A673 (cell line): ENCODE measurements around the gene RAP1GAP2. TPM values are rescaled to one million over a fixed set of nuclear protein-coding genes. Genes with fewer than 3 reads are reported as not detected.

Source experiments
- BruUV-seq: library from RNA; stranded (reverse); fragments of 400-500 nt; replicated peaks from 2 replicates; lab custom pipeline; 2021; lab: Mats Ljungman, UMichigan
- CTCF ChIA-PET: fragments of 300-600 bp; sonication (Branson Sonifier 250); formaldehyde crosslinking; loops from one replicate; lab custom pipeline; 2022; ENCODE audit warnings: antibody characterized with exemption; lab: Charles Lee
- POLR2A ChIA-PET: fragments of 300-600 bp; sonication (Branson Sonifier 250); formaldehyde crosslinking; loops from one replicate; lab custom pipeline; 2022; ENCODE audit warnings: antibody characterized with exemption; ENCODE audit not compliant: low non-redundant PET; lab: Charles Lee
- DNase-seq: peaks from one replicate; pipeline ENCODE4 v3.0.0-alpha.2; 2015; ENCODE audit warnings: low spot score
- H3K27ac ChIP-seq: fragments of 200-600 bp; sonication (generic); 2 replicates; pipeline ENCODE4 v1.5.1; 2016; ENCODE audit warnings: mixed run types, low read depth, mild to moderate bottlenecking, mixed read lengths, antibody characterized with exemption, low read length; ENCODE audit not compliant: poor library complexity, severe bottlenecking
- H3K27me3 ChIP-seq: fragments of 200-600 bp; sonication (generic); replicated peaks from 2 replicates; pipeline ENCODE4 v1.6.1; 2017; ENCODE audit warnings: mixed run types, low read depth, mild to moderate bottlenecking, mixed read lengths, antibody characterized with exemption, low read length; ENCODE audit not compliant: insufficient read depth, poor library complexity
- H3K36me3 ChIP-seq: fragments of 200-600 bp; sonication (generic); 2 replicates; pipeline ENCODE4 v1.6.1; 2016; ENCODE audit warnings: mixed run types, mild to moderate bottlenecking, mixed read lengths, antibody characterized with exemption, low read length; ENCODE audit not compliant: insufficient read depth, poor library complexity, severe bottlenecking
- H3K4me1 ChIP-seq: fragments of 200-600 bp; sonication (generic); 2 replicates; pipeline ENCODE4 v1.6.1; 2017; ENCODE audit warnings: mixed run types, mild to moderate bottlenecking, mixed read lengths, antibody characterized with exemption, low read length; ENCODE audit not compliant: insufficient read depth, poor library complexity, severe bottlenecking
- H3K4me3 ChIP-seq: fragments of 200-600 bp; sonication (generic); 2 replicates; pipeline ENCODE4 v1.5.1; 2016; ENCODE audit warnings: low read depth, mixed run types, mild to moderate bottlenecking, mixed read lengths, low read length; ENCODE audit not compliant: poor library complexity, severe bottlenecking
- H3K9me3 ChIP-seq: fragments of 200-600 bp; sonication (generic); 2 replicates; pipeline ENCODE4 v1.6.1; 2016; ENCODE audit warnings: mixed run types, low read depth, mild to moderate bottlenecking, mixed read lengths, antibody characterized with exemption, low read length; ENCODE audit not compliant: poor library complexity, severe bottlenecking
- EZH2 ChIP-seq: fragments of 200-600 bp; sonication (generic); IDR thresholded peaks from 2 replicates; pipeline ENCODE4 v1.6.1; 2017; ENCODE audit warnings: borderline replicate concordance, low read depth, mild to moderate bottlenecking, mixed read lengths, antibody characterized with exemption, low read length; ENCODE audit not compliant: poor library complexity, severe bottlenecking
- intact Hi-C: fragments of 100-400 bp; cut with micrococcal nuclease; formaldehyde crosslinking; loops from one replicate; pipeline ENCODE4 v1.10.0; 2022; ENCODE audit not compliant: unreplicated experiment
- total RNA-seq: library from RNA; stranded (reverse); gene quantifications from 2 replicates; pipeline ENCODE4 v1.2.3, GENCODE V29; 2021
- TF ChIP-seq, protein P1 (sequence below): fragments of 300-800, 200-600 bp; sonication (generic); conservative IDR thresholded peaks from 2 replicates; pipeline ENCODE4 v1.5.1; 2017; ENCODE audit warnings: low read depth, mild to moderate bottlenecking, antibody characterized with exemption, low read length, moderate library complexity, mixed read lengths

Gene RAP1GAP2
- total RNA-seq, 1 experiment from 2014 or later = 0.06 TPM

DNA sequence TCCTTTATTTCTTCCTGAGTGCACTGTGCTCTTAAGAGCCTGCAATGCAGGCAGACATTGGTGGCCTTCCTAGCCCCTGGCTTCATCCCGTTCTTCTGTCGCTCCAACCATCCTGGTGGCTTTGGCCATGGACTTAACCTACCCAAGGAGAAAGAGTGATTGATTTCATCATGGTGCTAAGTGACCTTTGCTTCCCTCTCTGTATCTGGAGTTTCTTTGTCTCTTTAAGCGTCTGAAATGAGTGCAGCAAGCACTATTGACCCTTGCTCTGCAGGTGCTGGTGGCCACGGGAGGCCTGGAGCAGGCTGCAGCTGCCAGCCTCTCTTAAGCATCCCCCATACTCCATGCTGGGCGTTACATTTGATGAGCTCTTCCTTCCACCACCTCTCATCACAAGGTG lies 60.5 kb downstream of the RAP1GAP2 start:
- no peak overlapping the region for H3K4me3 ChIP-seq
- H3K27ac ChIP-seq = no peak overlapping the region
- H3K4me1 ChIP-seq = peaks cover 4% of the 10 kb centered on the region
- no peaks in the 10 kb centered on the region for H3K36me3 ChIP-seq
- no peaks in the 10 kb centered on the region for H3K9me3 ChIP-seq
- TF ChIP-seq, protein P1, sequence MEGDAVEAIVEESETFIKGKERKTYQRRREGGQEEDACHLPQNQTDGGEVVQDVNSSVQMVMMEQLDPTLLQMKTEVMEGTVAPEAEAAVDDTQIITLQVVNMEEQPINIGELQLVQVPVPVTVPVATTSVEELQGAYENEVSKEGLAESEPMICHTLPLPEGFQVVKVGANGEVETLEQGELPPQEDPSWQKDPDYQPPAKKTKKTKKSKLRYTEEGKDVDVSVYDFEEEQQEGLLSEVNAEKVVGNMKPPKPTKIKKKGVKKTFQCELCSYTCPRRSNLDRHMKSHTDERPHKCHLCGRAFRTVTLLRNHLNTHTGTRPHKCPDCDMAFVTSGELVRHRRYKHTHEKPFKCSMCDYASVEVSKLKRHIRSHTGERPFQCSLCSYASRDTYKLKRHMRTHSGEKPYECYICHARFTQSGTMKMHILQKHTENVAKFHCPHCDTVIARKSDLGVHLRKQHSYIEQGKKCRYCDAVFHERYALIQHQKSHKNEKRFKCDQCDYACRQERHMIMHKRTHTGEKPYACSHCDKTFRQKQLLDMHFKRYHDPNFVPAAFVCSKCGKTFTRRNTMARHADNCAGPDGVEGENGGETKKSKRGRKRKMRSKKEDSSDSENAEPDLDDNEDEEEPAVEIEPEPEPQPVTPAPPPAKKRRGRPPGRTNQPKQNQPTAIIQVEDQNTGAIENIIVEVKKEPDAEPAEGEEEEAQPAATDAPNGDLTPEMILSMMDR = no peak
- no peak for TF ChIP-seq EZH2
- BruUV-seq = no TSS peak
- peaks cover 55% of the 10 kb centered on the region for H3K27me3 ChIP-seq
- ChIA-PET POLR2A (no interaction called here), CTCF (no interaction called here)
- intact Hi-C loops = no loop called here
- no peak for DNase-seq

DNA sequence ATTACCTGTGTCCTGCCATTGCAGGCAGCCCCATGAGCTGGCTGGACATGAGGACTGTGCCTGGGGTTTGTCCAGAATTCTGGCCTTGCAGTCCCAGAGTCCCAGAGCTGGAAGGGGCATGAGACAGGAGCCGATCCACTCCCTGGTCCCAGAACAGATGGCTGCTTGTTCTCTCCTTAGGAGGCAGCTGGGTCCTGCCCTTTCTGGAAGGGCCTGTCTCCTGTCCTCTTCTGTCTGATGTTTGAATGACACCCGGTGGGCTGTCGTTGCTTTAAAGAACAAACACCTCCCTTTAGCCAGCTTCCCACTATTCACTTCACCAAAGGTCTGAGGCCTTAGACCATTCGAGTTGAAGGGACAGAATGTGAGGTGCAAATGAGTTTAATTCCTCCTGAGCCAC lies 63.8 kb downstream of the RAP1GAP2 start:
- Histone ChIP-seq H3K27me3 (peaks cover 28% of the 10 kb centered on the region), H3K27ac (no peak overlapping the region), H3K36me3 (no peaks in the 10 kb centered on the region), H3K9me3 (no peaks in the 10 kb centered on the region), H3K4me1 (no peaks in the 10 kb centered on the region), H3K4me3 (no peak overlapping the region)
- TF ChIP-seq, protein P1 = no peak
- TF ChIP-seq EZH2 = no peak
- ChIA-PET CTCF (interaction anchor here (0.6 kb wide), 1 partner anchor 263 kb away, joined by 8 read pairs; no protein-coding TSS in a partner anchor), POLR2A (no interaction called here)
- intact Hi-C loops = no loop called here
- BruUV-seq = no TSS peak
- no peak for DNase-seq

DNA sequence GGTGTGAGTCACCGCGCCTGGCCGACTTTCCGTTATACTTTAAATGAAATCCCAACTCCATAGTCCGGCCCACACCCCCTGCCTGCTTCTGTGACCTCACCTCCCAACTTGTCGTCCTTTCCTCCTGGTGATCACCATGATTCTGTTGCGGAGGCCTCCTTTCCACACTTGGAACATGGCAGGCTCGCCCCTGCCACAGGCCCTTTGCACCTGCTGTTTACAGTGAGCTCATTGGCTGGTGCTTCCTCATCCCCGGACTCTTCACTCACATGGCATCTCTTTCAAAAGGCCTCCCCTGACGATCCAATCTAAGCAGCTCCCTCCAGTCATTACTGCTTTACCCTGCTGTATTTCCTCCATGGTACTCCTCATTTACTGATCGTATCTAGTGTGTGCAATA lies 64.6 kb downstream of the RAP1GAP2 start:
- ChIA-PET CTCF (interaction anchor here (0.6 kb wide), 1 partner anchor 75 kb away, joined by 7 read pairs; no protein-coding TSS in a partner anchor), POLR2A (no interaction called here)
- no peaks in the 10 kb centered on the region for H3K9me3 ChIP-seq
- peaks cover 20% of the 10 kb centered on the region for H3K27me3 ChIP-seq
- no peak for DNase-seq
- no peaks in the 10 kb centered on the region for H3K36me3 ChIP-seq
- no peak for TF ChIP-seq EZH2
- TF ChIP-seq, protein P1 = no peak
- no TSS peak for BruUV-seq
- no peak overlapping the region for H3K4me3 ChIP-seq
- intact Hi-C loops = no loop called here
- H3K27ac ChIP-seq = no peak overlapping the region
- no peaks in the 10 kb centered on the region for H3K4me1 ChIP-seq
